B cell (primary cell): ENCODE measurements around the gene HOXB6. TPM values are rescaled to one million over a fixed set of nuclear protein-coding genes. Genes with fewer than 3 reads are reported as not detected.

Experiments
- ATAC-seq: fragments of 200-7000 bp; cut with Tn5 transposase; one replicate; pipeline ENCODE4 v1.10.0; 2021; ENCODE audit warnings: low read depth, mild to moderate bottlenecking, moderate number of reproducible peaks, moderate library complexity
- CTCF ChIA-PET: fragments of 350-600 bp; sonication (Branson Sonifier 250); formaldehyde crosslinking; loops from one replicate; lab custom pipeline; 2021; ENCODE audit warnings: antibody characterized with exemption, inconsistent platforms; lab: Charles Lee
- POLR2A ChIA-PET: fragments of 350-600 bp; sonication (Branson Sonifier 250); formaldehyde crosslinking; loops from one replicate; lab custom pipeline; 2021; ENCODE audit warnings: antibody characterized with exemption; lab: Charles Lee
- DNase-seq: peaks from one replicate; pipeline ENCODE4 v3.0.0; 2013
- H2AFZ ChIP-seq: 2 replicates; pipeline ENCODE4 v1.6.1; 2012; ENCODE audit warnings: mild to moderate bottlenecking, low read depth, low read length; ENCODE audit not compliant: insufficient read depth, poor library complexity, severe bottlenecking
- H3K27ac ChIP-seq, 2 donors: 1 replicate in 1 of 2; 2 replicates in 1 of 2; pipeline ENCODE4 v1.5.1; 2012 to 2013; ENCODE audit warnings: low read length in 2 of 2, mild to moderate bottlenecking in 2 of 2, moderate library complexity in 1 of 2
- H3K27me3 ChIP-seq, 4 experiments: fragments of 200-600 bp in 1 of 4; sonication (generic) in 1 of 4; replicated peaks in 1 of 4; 1 replicate in 2 of 4; 2 replicates in 2 of 4; pipeline versions ENCODE4 v1.6.1 to v1.7.0; 2013 to 2016; ENCODE audit warnings: low read length in 3 of 4, mild to moderate bottlenecking in 2 of 4, mixed read lengths in 1 of 4, moderate library complexity in 1 of 4; ENCODE audit not compliant: insufficient read depth in 4 of 4, control insufficient read depth in 3 of 4; ENCODE audit errors: control extremely low read depth in 1 of 4
- H3K36me3 ChIP-seq, 2 experiments: replicated peaks in 1 of 2; 1 replicate in 1 of 2; 2 replicates in 1 of 2; pipeline versions ENCODE4 v1.6.1 to v1.7.1; 2013; ENCODE audit warnings: low read length in 1 of 2; ENCODE audit not compliant: insufficient read depth in 2 of 2, control insufficient read depth in 1 of 2; ENCODE audit errors: control extremely low read depth in 1 of 2, extremely low read depth in 1 of 2
- H3K4me1 ChIP-seq, 2 donors: fragments of 200-600 bp in 1 of 2; sonication (generic) in 1 of 2; 1 replicate in 1 of 2; 2 replicates in 1 of 2; pipeline versions ENCODE4 v1.5.1 to v1.6.1; 2013 to 2017; ENCODE audit warnings: low read length in 2 of 2; ENCODE audit not compliant: control insufficient read depth in 2 of 2, insufficient read depth in 2 of 2
- H3K4me2 ChIP-seq: replicated peaks from 2 replicates; pipeline ENCODE3; 2012; ENCODE audit warnings: mild to moderate bottlenecking, low read depth, low read length; ENCODE audit not compliant: poor library complexity, severe bottlenecking
- H3K4me3 ChIP-seq, 5 experiments: fragments of 200-600 bp in 1 of 5; sonication (generic) in 1 of 5; 1 replicate in 3 of 5; 2 replicates in 2 of 5; pipeline versions ENCODE4 v1.5.1 to v1.7.0; 2011 to 2016; ENCODE audit warnings: low read length in 4 of 5, mild to moderate bottlenecking in 4 of 5, low read depth in 2 of 5, control low read depth in 1 of 5, moderate library complexity in 1 of 5; ENCODE audit not compliant: insufficient read depth in 1 of 5; ENCODE audit errors: control extremely low read depth in 1 of 5, extremely low read depth in 1 of 5
- H3K79me2 ChIP-seq: fragments of 200-600 bp; sonication (generic); one replicate; pipeline ENCODE4 v1.6.0; 2016; ENCODE audit warnings: low read length; ENCODE audit not compliant: control insufficient read depth, insufficient read depth
- H3K9ac ChIP-seq: fragments of 200-600 bp; sonication (generic); 2 replicates; pipeline ENCODE4 v1.6.1; 2017; ENCODE audit warnings: mild to moderate bottlenecking, low read length, moderate library complexity
- H3K9me3 ChIP-seq, 3 donors: one replicate each; pipeline versions ENCODE4 v1.6.1 to v1.7.1; 2013; ENCODE audit warnings: low read length in 2 of 3; ENCODE audit not compliant: control insufficient read depth in 2 of 3, insufficient read depth in 1 of 3; ENCODE audit errors: control extremely low read depth in 1 of 3
- H4K20me1 ChIP-seq: 2 replicates; pipeline ENCODE4 v1.6.0; 2012; ENCODE audit warnings: mild to moderate bottlenecking, low read length; ENCODE audit not compliant: insufficient read depth, control insufficient read depth, poor library complexity, severe bottlenecking
- H3K27ac Mint-ChIP-seq: one replicate; pipeline ENCODE4 v1.8.0; 2021; ENCODE audit warnings: mixed read lengths
- H3K27me3 Mint-ChIP-seq: one replicate; pipeline ENCODE4 v1.8.0; 2021; ENCODE audit warnings: mixed read lengths
- H3K4me1 Mint-ChIP-seq: one replicate; pipeline ENCODE4 v1.8.0; 2021; ENCODE audit warnings: mixed read lengths
- H3K4me3 Mint-ChIP-seq: one replicate; pipeline ENCODE4 v1.8.0; 2021; ENCODE audit warnings: mixed read lengths
- H3K9me3 Mint-ChIP-seq: one replicate; pipeline ENCODE4 v1.8.0; 2022; ENCODE audit warnings: mixed read lengths; ENCODE audit not compliant: insufficient read depth
- CTCF ChIP-seq: fragments of 200-600 bp; IDR thresholded peaks from one replicate; pipeline ENCODE4 v1.8.0; 2022; ENCODE audit warnings: antibody characterized with exemption, mild to moderate bottlenecking
- EZH2 ChIP-seq: IDR thresholded peaks from 2 replicates; pipeline ENCODE4 v1.6.1; 2012; ENCODE audit warnings: borderline replicate concordance, low read depth, mild to moderate bottlenecking, moderate library complexity, low read length; ENCODE audit not compliant: insufficient read depth, poor library complexity, severe bottlenecking
- WGBS: methylation state at CpG from one replicate; pipeline ENCODE4 v1.1.5; 2013; ENCODE audit warnings: missing lambda C conversion rate; ENCODE audit not compliant: insufficient coverage; 5-methylcytosine and 5-hydroxymethylcytosine counted together
- intact Hi-C: fragments of 100-400 bp; cut with micrococcal nuclease; formaldehyde crosslinking; loops from one replicate; pipeline ENCODE4 v1.10.0; 2022
- polyA plus RNA-seq: library from polyadenylated mRNA; depleted of rRNA; stranded (reverse); fragments of >200 nt; gene quantifications from 2 replicates; pipeline ENCODE4 v1.2.3, GENCODE V29; 2012
- total RNA-seq, 2 donors: library from RNA; stranded (reverse); fragments of 120-200 nt in 1 of 2; gene quantifications; 1 replicate in 1 of 2; 2 replicates in 1 of 2; pipeline versions ENCODE4 v1.2.3 to v1.2.4, GENCODE V29; 2013 to 2022

Gene HOXB6
- total and polyA plus RNA-seq, 2 donors (not counting 1 experiment from before 2014, with no cell fraction given): 0.10 TPM; not detected in 1

GRCh38 chr17:48639136-48639535 lies 34.4 kb upstream of the HOXB6 start:
- 90% methylated on average over 3 of the region's 5 CpGs for WGBS
- H3K9ac ChIP-seq: no peak overlapping the region
- POLR2A ChIA-PET: no interaction called here

More at GRCh38 chr17:48639136-48639535, 34.4 kb upstream of the HOXB6 start:
- CTCF ChIA-PET: interaction anchor here (1.3 kb wide), 1 partner anchor 16 kb away, joined by 3 read pairs; no protein-coding TSS in a partner anchor
- Mint-ChIP-seq H3K27me3 (peaks cover 78% of the 10 kb centered on the region), H3K27ac (no peak overlapping the region), H3K9me3 (no peaks in the 10 kb centered on the region), H3K4me1 (peaks cover 22% of the 10 kb centered on the region), H3K4me3 (no peak overlapping the region)
- Histone ChIP-seq H3K27ac (no peak overlapping the region), H3K27me3 (peaks cover 0 to 85% (median 57%) of the 10 kb centered on the region in 4 experiments), H4K20me1 (no peaks in the 10 kb centered on the region), H3K4me2 (no peak overlapping the region), H3K36me3 (no peaks in the 10 kb centered on the region), H3K79me2 (no peaks in the 10 kb centered on the region), H2AFZ (no peak overlapping the region), H3K4me1 (peaks cover 27 to 46% of the 10 kb centered on the region in 2 donors), H3K4me3 (no peak overlapping the region), H3K9me3 (peaks cover 0 to 26% (median 0%) of the 10 kb centered on the region in 3 donors)
- TF ChIP-seq CTCF (no peak), EZH2 (no peak)
- ATAC-seq (no peak), DNase-seq (no peak)
- intact Hi-C loops: no loop called here
